Neuron (in vitro differentiated cells): ENCODE data around the gene ADAM23.

Experiments
- H2AFZ ChIP-seq: one replicate; pipeline ENCODE4 v1.6.1; 2013; ENCODE audit warnings: low read depth, mild to moderate bottlenecking, inconsistent platforms, low read length, moderate library complexity
- H3K27me3 ChIP-seq: one replicate; pipeline ENCODE4 v1.6.1; 2013; ENCODE audit warnings: low read length; ENCODE audit not compliant: insufficient read depth
- H3K36me3 ChIP-seq: one replicate; pipeline ENCODE4 v1.6.1; 2013; ENCODE audit warnings: low read length; ENCODE audit not compliant: insufficient read depth
- H3K4me1 ChIP-seq: one replicate; pipeline ENCODE4 v1.6.1; 2013; ENCODE audit warnings: low read length; ENCODE audit not compliant: insufficient read depth
- H3K4me3 ChIP-seq: 2 replicates; pipeline ENCODE4 v1.5.1; 2013; ENCODE audit warnings: mild to moderate bottlenecking, low read length, moderate library complexity
- H3K9me3 ChIP-seq: one replicate; pipeline ENCODE4 v1.6.1; 2013; ENCODE audit warnings: low read length

Gene ADAM23

DNA sequence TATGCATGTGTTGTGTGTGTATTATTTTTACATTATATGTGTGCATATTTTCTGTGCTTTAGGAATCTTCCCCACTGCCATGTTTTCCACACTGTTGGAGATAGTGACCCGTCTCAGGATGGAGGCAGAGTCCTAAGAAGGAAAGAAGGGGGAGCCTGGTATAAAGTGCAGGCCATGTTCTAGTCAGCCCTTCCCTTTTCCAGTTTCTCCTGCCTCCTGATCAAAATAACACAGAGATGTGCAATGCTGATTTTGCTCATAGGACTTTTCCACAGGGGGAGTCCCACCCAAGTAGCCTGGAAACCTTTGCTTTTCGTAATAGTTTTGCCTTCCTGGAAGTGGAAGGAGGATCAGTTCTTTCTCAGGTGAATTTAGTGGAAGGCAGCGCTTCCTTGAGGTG, 126.1 kb downstream of the ADAM23 start:
- no peaks in the 10 kb centered on the region for H3K9me3 ChIP-seq
- H3K36me3 ChIP-seq = peaks cover 3% of the 10 kb centered on the region
- H3K4me3 ChIP-seq = no peak overlapping the region
- H3K27me3 ChIP-seq = no peaks in the 10 kb centered on the region
- H2AFZ ChIP-seq = no peak overlapping the region
- no peaks in the 10 kb centered on the region for H3K4me1 ChIP-seq

DNA sequence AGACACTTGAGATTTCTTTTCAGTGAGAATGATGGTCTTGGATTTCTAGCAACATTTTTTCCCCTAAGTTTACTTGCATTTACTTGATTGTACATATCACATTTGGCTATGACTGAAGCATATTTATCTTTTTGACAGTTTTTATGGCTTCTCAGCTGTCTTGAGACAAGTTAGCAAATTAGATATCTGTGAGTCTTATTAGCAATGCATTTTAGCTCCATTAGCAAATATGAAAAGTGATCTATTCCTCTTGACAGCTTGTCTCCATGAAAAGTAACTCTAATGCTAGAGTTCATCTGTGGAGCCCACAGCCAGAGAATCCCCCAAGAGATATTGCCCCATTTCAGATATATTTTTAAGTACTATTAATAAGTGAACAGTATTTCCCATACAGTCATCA, 126.9 kb downstream of the ADAM23 start:
- Histone ChIP-seq H3K36me3 (peaks cover 3% of the 10 kb centered on the region), H2AFZ (no peak overlapping the region), H3K4me3 (no peak overlapping the region), H3K27me3 (no peaks in the 10 kb centered on the region), H3K4me1 (no peaks in the 10 kb centered on the region), H3K9me3 (no peaks in the 10 kb centered on the region)

GRCh38 chr2:206572725-206573124, 129.4 kb downstream of the ADAM23 start:
- no peak overlapping the region for H3K4me3 ChIP-seq
- H3K36me3 ChIP-seq = peaks cover 3% of the 10 kb centered on the region
- no peak overlapping the region for H2AFZ ChIP-seq

GRCh38 chr2:206573793-206574192, 130.5 kb downstream of the ADAM23 start:
- H3K36me3 ChIP-seq = no peaks in the 10 kb centered on the region
- no peaks in the 10 kb centered on the region for H3K4me1 ChIP-seq
- H3K9me3 ChIP-seq = no peaks in the 10 kb centered on the region
- H3K4me3 ChIP-seq = no peak overlapping the region
- H2AFZ ChIP-seq = no peak overlapping the region
- no peaks in the 10 kb centered on the region for H3K27me3 ChIP-seq

More at GRCh38 chr2:206572725-206573124, 129.4 kb downstream of the ADAM23 start:
- H3K9me3 ChIP-seq = no peaks in the 10 kb centered on the region
- no peaks in the 10 kb centered on the region for H3K4me1 ChIP-seq
- H3K27me3 ChIP-seq = no peaks in the 10 kb centered on the region

- Histone ChIP-seq H3K36me3 (no peaks in the 10 kb centered on the region), H2AFZ (no peak overlapping the region)
These were observed 141.2 kb downstream of the ADAM23 start for GRCh38 chr2:206584323-206585116.

DNA sequence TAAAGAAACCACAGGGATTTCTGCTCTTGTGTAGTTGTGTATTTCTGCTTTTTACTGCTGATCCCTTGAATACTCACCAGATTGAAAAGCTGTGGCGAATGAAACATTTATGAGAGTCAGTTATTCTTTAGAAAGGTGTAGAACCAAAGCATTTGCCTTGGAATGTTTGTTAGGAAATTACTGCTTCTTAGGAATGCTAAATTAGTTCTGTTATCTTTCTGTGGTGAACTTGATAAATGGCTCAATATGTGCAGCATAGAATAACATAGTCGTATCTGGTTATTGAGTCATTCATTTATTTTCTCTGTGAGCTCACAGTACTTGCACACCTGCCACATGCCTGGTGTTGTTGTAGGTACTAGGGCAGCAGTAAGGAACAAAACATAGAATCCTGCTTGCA, 142.0 kb downstream of the ADAM23 start:
- no peaks in the 10 kb centered on the region for H3K36me3 ChIP-seq
- no peak overlapping the region for H2AFZ ChIP-seq
- no peaks in the 10 kb centered on the region for H3K27me3 ChIP-seq
- H3K4me1 ChIP-seq = no peaks in the 10 kb centered on the region
- H3K4me3 ChIP-seq = no peak overlapping the region
- no peaks in the 10 kb centered on the region for H3K9me3 ChIP-seq

More at GRCh38 chr2:206584323-206585116, 141.2 kb downstream of the ADAM23 start:
- Histone ChIP-seq H3K27me3 (no peaks in the 10 kb centered on the region), H3K4me1 (no peaks in the 10 kb centered on the region), H3K4me3 (no peak overlapping the region), H3K9me3 (no peaks in the 10 kb centered on the region)

GRCh38 chr2:206586609-206587008, 143.3 kb downstream of the ADAM23 start:
- no peak overlapping the region for H3K4me3 ChIP-seq
- no peaks in the 10 kb centered on the region for H3K27me3 ChIP-seq
- H3K36me3 ChIP-seq = no peaks in the 10 kb centered on the region
- no peaks in the 10 kb centered on the region for H3K9me3 ChIP-seq
- H2AFZ ChIP-seq = no peak overlapping the region
- H3K4me1 ChIP-seq = no peaks in the 10 kb centered on the region

DNA sequence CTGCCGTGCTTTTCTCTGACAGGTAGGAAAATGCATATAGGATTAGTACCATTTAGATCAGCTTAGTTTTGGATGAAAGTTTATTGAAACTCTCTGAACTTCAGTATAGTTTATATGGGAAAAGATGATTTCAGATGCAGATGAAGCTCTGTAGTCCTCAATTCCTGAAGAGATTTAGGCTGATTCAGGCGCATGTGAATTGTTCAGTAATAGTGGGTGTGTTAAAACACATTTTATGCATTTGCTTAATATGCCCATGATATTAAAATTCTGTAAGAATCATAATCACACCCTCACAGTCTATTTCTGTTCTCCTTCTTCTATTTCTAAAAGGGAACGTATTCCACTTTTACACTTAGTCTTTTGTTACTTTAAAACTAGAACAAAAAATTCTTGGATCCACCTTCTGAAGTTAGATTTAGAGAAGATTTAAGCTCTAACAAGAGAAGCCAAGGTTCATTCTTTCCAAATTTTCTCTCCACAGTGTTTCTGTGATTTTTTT, 154.4 kb downstream of the ADAM23 start:
- H2AFZ ChIP-seq = no peak overlapping the region
- H3K36me3 ChIP-seq = no peaks in the 10 kb centered on the region
- H3K4me3 ChIP-seq = no peak overlapping the region
- no peaks in the 10 kb centered on the region for H3K9me3 ChIP-seq
- H3K27me3 ChIP-seq = no peaks in the 10 kb centered on the region
- H3K4me1 ChIP-seq = no peaks in the 10 kb centered on the region

DNA sequence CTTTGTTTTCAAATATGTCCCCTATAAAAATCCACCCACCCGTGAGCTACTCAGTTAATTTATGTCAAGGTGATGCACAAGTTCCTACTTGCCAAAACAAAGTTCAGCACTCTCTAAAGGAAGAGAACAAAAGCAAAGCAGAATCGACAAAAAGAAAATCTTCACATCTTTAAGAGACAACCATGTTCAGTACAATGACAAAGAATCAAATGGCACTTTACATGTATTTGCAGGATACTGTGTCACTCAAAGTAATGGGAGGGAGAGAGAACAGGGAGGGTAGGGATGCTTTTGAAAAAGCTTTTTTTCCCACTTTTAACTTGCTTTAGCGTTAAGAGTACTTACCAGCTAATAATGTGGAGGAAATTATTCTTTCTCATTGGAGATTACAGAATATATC, 159.9 kb downstream of the ADAM23 start:
- H3K4me3 ChIP-seq = no peak overlapping the region
- H3K27me3 ChIP-seq = no peaks in the 10 kb centered on the region
- H2AFZ ChIP-seq = no peak overlapping the region
- peaks cover 2% of the 10 kb centered on the region for H3K36me3 ChIP-seq
- H3K4me1 ChIP-seq = peaks cover 4% of the 10 kb centered on the region
- H3K9me3 ChIP-seq = no peaks in the 10 kb centered on the region

GRCh38 chr2:206610451-206610850, 167.1 kb downstream of the ADAM23 start:
- Histone ChIP-seq H3K4me3 (no peak overlapping the region), H2AFZ (no peak overlapping the region), H3K4me1 (no peaks in the 10 kb centered on the region), H3K9me3 (peaks cover 2% of the 10 kb centered on the region), H3K27me3 (no peaks in the 10 kb centered on the region), H3K36me3 (no peaks in the 10 kb centered on the region)

DNA sequence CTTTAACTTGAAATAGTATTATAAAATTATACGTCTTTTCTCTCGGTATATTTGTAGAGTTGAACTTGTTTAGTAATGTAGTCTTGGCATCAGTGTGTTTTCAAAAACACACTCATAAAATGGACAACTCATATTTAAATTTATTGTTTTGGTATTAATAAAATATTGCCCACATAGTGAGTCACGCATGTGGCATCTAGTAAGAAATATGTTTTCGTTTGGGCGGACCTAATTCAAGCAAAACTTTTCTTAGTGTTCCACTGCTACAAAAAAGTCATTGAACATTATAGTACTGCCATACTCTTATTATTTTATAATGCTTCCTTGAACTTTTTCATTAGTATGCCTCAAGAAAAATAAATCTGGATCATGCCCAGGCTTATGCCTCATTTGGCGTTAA, 167.9 kb downstream of the ADAM23 start:
- no peak overlapping the region for H2AFZ ChIP-seq
- no peak overlapping the region for H3K4me3 ChIP-seq
- H3K9me3 ChIP-seq = peaks cover 2% of the 10 kb centered on the region
- H3K4me1 ChIP-seq = no peaks in the 10 kb centered on the region
- H3K36me3 ChIP-seq = no peaks in the 10 kb centered on the region
- H3K27me3 ChIP-seq = no peaks in the 10 kb centered on the region

DNA sequence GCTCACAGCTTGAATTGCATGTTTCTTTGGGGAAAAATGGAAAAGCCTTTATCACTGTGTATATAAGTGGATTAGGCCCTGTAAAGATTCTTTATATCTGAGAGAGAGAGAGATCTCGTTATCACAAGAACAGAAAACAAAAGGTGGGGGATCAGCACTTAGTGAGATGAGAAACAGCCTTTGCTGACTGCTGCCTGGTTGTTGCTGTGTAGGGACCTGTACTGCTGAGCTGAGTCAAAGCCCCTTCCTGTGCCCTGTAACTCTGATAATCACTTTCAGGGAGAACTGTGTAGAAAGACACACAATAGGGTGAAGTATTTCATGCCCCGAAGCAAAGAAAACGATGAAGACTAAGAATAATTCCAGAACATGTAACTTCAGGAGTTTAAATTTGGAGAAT, 168.4 kb downstream of the ADAM23 start:
- H3K4me3 ChIP-seq = no peak overlapping the region
- no peaks in the 10 kb centered on the region for H3K4me1 ChIP-seq
- H3K36me3 ChIP-seq = no peaks in the 10 kb centered on the region

GRCh38 chr2:206614811-206615210, 171.5 kb downstream of the ADAM23 start:
- Histone ChIP-seq H3K9me3 (peaks cover 2% of the 10 kb centered on the region), H3K27me3 (no peaks in the 10 kb centered on the region), H3K4me3 (no peak overlapping the region), H2AFZ (no peak overlapping the region), H3K4me1 (peaks cover 7% of the 10 kb centered on the region), H3K36me3 (no peaks in the 10 kb centered on the region)

More for the DNA sequence above, 168.4 kb downstream of the ADAM23 start:
- no peaks in the 10 kb centered on the region for H3K27me3 ChIP-seq
- peaks cover 2% of the 10 kb centered on the region for H3K9me3 ChIP-seq
- no peak overlapping the region for H2AFZ ChIP-seq
